NCI-H526 treated with DMSO at 0.1 percent for 48 hours (cell line): ENCODE data around the gene CBFA2T3.
"Not testable (repeated sequence)": the region's sequence is repeated elsewhere in the genome, so short reads cannot be mapped to it uniquely, and the experiment has no call there.

ENCODE experiments used
- DNase-seq: peaks from one replicate; lab custom pipeline; 2025; lab: John Stamatoyannopoulos, UW

CBFA2T3 gene

GRCh38 chr16:88977018-88977811 lies at the start of gene CBFA2T3:
TSS of gene CBFA2T3 (minus strand) at chr16:88977207. CDS start at chr16:88976807, 400 bp downstream.
- no peak for DNase-seq

- no peak for DNase-seq
Observed at GRCh38 chr16:89026121-89026612, 49.2 kb upstream of the CBFA2T3 start.

- no peak for DNase-seq
Observed at GRCh38 chr16:89025636-89026035, 48.6 kb upstream of the CBFA2T3 start.

GRCh38 chr16:89024546-89025060 lies 47.6 kb upstream of the CBFA2T3 start:
- DNase-seq = no peak

- DNase-seq = no peak
Observed at GRCh38 chr16:89023621-89024511, 46.9 kb upstream of the CBFA2T3 start.

- no peak for DNase-seq
Observed at GRCh38 chr16:89023151-89023551, 46.1 kb upstream of the CBFA2T3 start.

- no peak for DNase-seq
Observed at GRCh38 chr16:89022051-89022836, 45.2 kb upstream of the CBFA2T3 start.

GRCh38 chr16:89020925-89021595 lies 44.1 kb upstream of the CBFA2T3 start:
- DNase-seq = no peak

GRCh38 chr16:89020068-89020924 lies 43.3 kb upstream of the CBFA2T3 start:
- no peak for DNase-seq

- DNase-seq = no peak
Observed at GRCh38 chr16:89019511-89019910, 42.5 kb upstream of the CBFA2T3 start.

- no peak for DNase-seq
Observed at GRCh38 chr16:89018282-89019158, 41.5 kb upstream of the CBFA2T3 start.

GRCh38 chr16:89017543-89018281 lies 40.7 kb upstream of the CBFA2T3 start:
- DNase-seq = no peak

- DNase-seq = not testable (repeated sequence)
Observed at GRCh38 chr16:89016561-89016960, 39.6 kb upstream of the CBFA2T3 start.

GRCh38 chr16:89015271-89015859 lies 38.4 kb upstream of the CBFA2T3 start:
- no peak for DNase-seq

- no peak for DNase-seq
Observed at GRCh38 chr16:89014403-89015230, 37.6 kb upstream of the CBFA2T3 start.

- DNase-seq = no peak
Observed at GRCh38 chr16:89013692-89014402, 36.8 kb upstream of the CBFA2T3 start.

- no peak for DNase-seq
Observed at GRCh38 chr16:89013111-89013510, 36.1 kb upstream of the CBFA2T3 start.
